ENCODE data around the gene MAN1B1. TPM values are rescaled to one million over a fixed set of nuclear protein-coding genes. Genes with fewer than 3 reads are reported as not detected.

Gene MAN1B1
- total and polyA plus RNA-seq, 2 of the 4 experiments (the other 2 are of a cell fraction), result 28.7 to 55.1 TPM

DNA sequence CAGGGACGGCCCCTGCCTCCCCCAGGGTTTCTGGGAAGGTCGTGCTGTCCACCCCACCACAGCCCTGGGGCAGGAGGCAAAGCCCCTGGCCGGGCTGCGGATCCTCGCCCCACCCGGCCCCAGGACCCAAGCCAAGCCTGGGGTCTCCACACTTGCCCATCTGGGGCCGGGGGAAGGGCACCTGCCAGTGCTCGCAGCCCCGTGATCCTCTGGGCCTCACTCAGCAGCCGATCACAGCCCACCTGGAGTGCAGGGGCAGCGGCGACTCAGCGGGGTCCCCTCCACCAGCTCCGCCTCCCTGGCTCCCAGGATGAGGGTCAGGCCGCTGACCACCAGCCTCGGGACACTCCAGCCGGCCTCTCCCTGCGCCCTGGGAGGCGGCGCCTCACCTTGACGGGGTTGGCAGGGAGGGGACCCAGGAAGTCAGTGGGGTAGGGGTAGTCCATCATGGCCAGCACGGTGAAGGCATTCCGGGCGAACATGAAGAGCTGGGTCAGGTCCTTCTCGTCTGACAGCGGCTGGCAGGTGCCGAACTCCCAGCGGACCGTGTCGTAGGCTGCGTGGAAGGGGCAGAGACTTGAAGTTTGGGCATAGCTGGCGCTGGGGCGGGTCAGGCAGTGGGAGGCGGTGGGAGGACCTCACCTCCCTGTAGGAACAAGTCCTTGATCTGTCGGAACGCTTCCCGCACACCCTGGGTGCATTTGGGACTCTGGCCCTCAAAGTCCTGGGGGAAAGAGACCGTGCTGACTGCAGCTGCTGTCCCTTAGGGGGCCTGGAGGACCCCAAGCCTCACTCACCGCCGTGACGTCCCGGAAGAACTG lies 26.0 kb downstream of the MAN1B1 start:
- H2AK5ac ChIP-seq (ENCODE audit: low read depth, low read length), result no peak overlapping the region
- no peak for DNase-seq

More for the DNA sequence above, 26.0 kb downstream of the MAN1B1 start:
- H4K5ac ChIP-seq (ENCODE audit: low read depth, low read length), result no peak overlapping the region
- no peak overlapping the region for H2AFZ ChIP-seq (replicated peaks; ENCODE audit: low read length, poor library complexity)
- no peak overlapping the region for H2BK20ac ChIP-seq (ENCODE audit: low read depth, low read length)
- ChIA-PET CTCF (no interaction called here), POLR2A (ENCODE audit: unreplicated experiment) (no interaction called here)
- H3K36me3 ChIP-seq (ENCODE audit: control insufficient read depth, insufficient read depth, low read length), result peaks cover 40% of the 10 kb centered on the region
- no peak overlapping the region for H2BK15ac ChIP-seq (ENCODE audit: low read depth, low read length)
- no peak overlapping the region for H4K91ac ChIP-seq (ENCODE audit: insufficient read depth, low read depth, low read length)
- no peak overlapping the region for H3K14ac ChIP-seq (replicated peaks; ENCODE audit: low read depth, low read length)
- no peak for ATAC-seq (ENCODE audit: low read depth)
- TF ChIP-seq, protein P1, sequence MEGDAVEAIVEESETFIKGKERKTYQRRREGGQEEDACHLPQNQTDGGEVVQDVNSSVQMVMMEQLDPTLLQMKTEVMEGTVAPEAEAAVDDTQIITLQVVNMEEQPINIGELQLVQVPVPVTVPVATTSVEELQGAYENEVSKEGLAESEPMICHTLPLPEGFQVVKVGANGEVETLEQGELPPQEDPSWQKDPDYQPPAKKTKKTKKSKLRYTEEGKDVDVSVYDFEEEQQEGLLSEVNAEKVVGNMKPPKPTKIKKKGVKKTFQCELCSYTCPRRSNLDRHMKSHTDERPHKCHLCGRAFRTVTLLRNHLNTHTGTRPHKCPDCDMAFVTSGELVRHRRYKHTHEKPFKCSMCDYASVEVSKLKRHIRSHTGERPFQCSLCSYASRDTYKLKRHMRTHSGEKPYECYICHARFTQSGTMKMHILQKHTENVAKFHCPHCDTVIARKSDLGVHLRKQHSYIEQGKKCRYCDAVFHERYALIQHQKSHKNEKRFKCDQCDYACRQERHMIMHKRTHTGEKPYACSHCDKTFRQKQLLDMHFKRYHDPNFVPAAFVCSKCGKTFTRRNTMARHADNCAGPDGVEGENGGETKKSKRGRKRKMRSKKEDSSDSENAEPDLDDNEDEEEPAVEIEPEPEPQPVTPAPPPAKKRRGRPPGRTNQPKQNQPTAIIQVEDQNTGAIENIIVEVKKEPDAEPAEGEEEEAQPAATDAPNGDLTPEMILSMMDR (conservative IDR thresholded peaks at IDR 0.05; ENCODE audit: low read depth, low read length), result no peak
- TF ChIP-seq SMC3 (IDR thresholded peaks at IDR 0.05; ENCODE audit: low read depth, low read length) (no peak), MAFK (IDR thresholded peaks at IDR 0.05; ENCODE audit: low read depth, low read length) (no peak), MXI1 (IDR thresholded peaks at IDR 0.05; ENCODE audit: borderline replicate concordance, low read depth, low read length) (no peak), ELK1 (IDR thresholded peaks at IDR 0.05; ENCODE audit: borderline replicate concordance, low read depth, low read length) (no peak), CHD1 (IDR thresholded peaks at IDR 0.05; ENCODE audit: low read depth, low read length) (no peak), MAZ (IDR thresholded peaks at IDR 0.05; ENCODE audit: borderline replicate concordance, low read depth, low read length) (no peak), RCOR1 (IDR thresholded peaks at IDR 0.05; ENCODE audit: insufficient replicate concordance, low read length) (no peak), RAD21 (IDR thresholded peaks at IDR 0.05; ENCODE audit: low read length) (no peak), FOS (IDR thresholded peaks at IDR 0.05; ENCODE audit: low read depth, low read length) (no peak), CEBPB (IDR thresholded peaks at IDR 0.05; ENCODE audit: low read depth, low read length) (no peak), RFX5 (IDR thresholded peaks at IDR 0.05; ENCODE audit: low read depth, low read length) (no peak), BHLHE40 (IDR thresholded peaks at IDR 0.05; ENCODE audit: low read depth, low read length) (no peak), POLR2A (IDR thresholded peaks at IDR 0.05; ENCODE audit: low read depth, low read length) (no peak)
- TF ChIP-seq, protein P2, sequence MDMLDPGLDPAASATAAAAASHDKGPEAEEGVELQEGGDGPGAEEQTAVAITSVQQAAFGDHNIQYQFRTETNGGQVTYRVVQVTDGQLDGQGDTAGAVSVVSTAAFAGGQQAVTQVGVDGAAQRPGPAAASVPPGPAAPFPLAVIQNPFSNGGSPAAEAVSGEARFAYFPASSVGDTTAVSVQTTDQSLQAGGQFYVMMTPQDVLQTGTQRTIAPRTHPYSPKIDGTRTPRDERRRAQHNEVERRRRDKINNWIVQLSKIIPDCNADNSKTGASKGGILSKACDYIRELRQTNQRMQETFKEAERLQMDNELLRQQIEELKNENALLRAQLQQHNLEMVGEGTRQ (IDR thresholded peaks at IDR 0.05; ENCODE audit: low read depth, low read length), result no peak
- no peak overlapping the region for H3K56ac ChIP-seq (ENCODE audit: extremely low read depth, insufficient read depth, low read length)
- H2BK120ac ChIP-seq (ENCODE audit: low read depth, low read length), result no peak overlapping the region
- no peaks in the 10 kb centered on the region for H3K27me3 ChIP-seq (ENCODE audit: control insufficient read depth, insufficient read depth, low read length)
- in situ Hi-C loops (cut with MboI; ENCODE audit: low sequenced_read_pairs), result no loop called here
- no peak overlapping the region for H4K8ac ChIP-seq (ENCODE audit: low read depth in 2 of 2, low read length in 2 of 2)
- H3K79me1 ChIP-seq (ENCODE audit: low read depth in 1 of 2, low read length in 2 of 2), result 0 out of 4 replicates have a peak, but pooled peaks cover 0 to 3% of the 10 kb centered on the region in 2 experiments
- no peaks in the 10 kb centered on the region for H4K20me1 ChIP-seq (ENCODE audit: insufficient read depth, low read length)
- intact Hi-C loops (cut with micrococcal nuclease), result no loop called here
- WGBS, 2 experiments (ENCODE audit: extremely low coverage in 2 of 2, insufficient read length in 1 of 2), result 90% methylated on average over 24 of the region's 42 CpGs; no CpG with 5 or more reads in 1 of the 2 experiments
- no peak overlapping the region for H3K9ac ChIP-seq (ENCODE audit: low read depth, low read length)
- no peaks in the 10 kb centered on the region for H3K9me3 ChIP-seq (ENCODE audit: control insufficient read depth, insufficient read depth, low read length)
- H3K4me2 ChIP-seq (ENCODE audit: low read depth, low read length), result no peak overlapping the region
- no peak overlapping the region for H3K4ac ChIP-seq (ENCODE audit: low read depth, low read length)
- peaks cover 6% of the 10 kb centered on the region for H3K4me1 ChIP-seq (ENCODE audit: control insufficient read depth, insufficient read depth, low read length)
- no peak overlapping the region for H2BK5ac ChIP-seq (ENCODE audit: low read depth, low read length, poor library complexity, severe bottlenecking)
- H2AK9ac ChIP-seq (replicated peaks; ENCODE audit: low read depth, low read length, poor library complexity), result peak overlapping the region; percentile 72
- H3K23ac ChIP-seq (ENCODE audit: low read depth, low read length), result no peak overlapping the region
- H3K9me1 ChIP-seq (ENCODE audit: insufficient read depth, low read length), result no peaks in the 10 kb centered on the region
- no peak overlapping the region for H3K4me3 ChIP-seq (ENCODE audit: insufficient read depth, low read depth, low read length)
- no TSS peak for BruUV-seq (replicated peaks)
- H3K27ac ChIP-seq (ENCODE audit: insufficient read depth, low read length), result no peak overlapping the region
- H3K18ac ChIP-seq (ENCODE audit: low read depth, low read length), result no peak overlapping the region
- dilution Hi-C loops (cut with HindIII; ENCODE audit: low sequenced_read_pairs, unreplicated experiment), result no loop called here
